Stimulated activated CD4-positive, alpha-beta T cell treated with anti-CD3 and anti-CD28 coated beads, Interleukin-1b, Interleukin-23, amount 100 ng/mL, for 24 hours (primary cell): Measurements from ENCODE around the gene ILK.

Experiments used
- DNase-seq, 4 experiments: peaks; one replicate each; pipeline ENCODE4 v3.0.0-alpha.2; 2020; ENCODE audit warnings: low read depth in 4 of 4, low spot score in 1 of 4

ILK gene

DNA sequence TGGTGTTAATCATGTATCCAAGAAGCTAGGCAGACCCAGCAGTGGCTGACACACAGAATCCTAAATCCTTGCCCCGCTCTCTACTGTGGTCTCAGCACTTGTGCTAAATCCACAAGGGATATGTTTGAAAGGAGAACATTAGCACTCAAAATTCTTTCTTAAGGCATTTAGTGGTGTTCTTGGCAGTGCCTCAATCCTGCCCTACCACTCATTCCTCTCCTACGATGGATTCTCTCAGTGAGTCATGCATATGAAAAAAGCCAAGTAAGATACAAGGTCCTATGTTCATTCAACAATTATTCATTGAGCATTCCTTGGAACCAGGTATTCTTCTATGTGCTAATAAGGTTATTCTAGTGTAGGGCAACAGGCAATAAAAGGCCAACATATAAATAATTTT lies 31.4 kb upstream of the ILK start:
- DNase-seq, result no peak

DNA sequence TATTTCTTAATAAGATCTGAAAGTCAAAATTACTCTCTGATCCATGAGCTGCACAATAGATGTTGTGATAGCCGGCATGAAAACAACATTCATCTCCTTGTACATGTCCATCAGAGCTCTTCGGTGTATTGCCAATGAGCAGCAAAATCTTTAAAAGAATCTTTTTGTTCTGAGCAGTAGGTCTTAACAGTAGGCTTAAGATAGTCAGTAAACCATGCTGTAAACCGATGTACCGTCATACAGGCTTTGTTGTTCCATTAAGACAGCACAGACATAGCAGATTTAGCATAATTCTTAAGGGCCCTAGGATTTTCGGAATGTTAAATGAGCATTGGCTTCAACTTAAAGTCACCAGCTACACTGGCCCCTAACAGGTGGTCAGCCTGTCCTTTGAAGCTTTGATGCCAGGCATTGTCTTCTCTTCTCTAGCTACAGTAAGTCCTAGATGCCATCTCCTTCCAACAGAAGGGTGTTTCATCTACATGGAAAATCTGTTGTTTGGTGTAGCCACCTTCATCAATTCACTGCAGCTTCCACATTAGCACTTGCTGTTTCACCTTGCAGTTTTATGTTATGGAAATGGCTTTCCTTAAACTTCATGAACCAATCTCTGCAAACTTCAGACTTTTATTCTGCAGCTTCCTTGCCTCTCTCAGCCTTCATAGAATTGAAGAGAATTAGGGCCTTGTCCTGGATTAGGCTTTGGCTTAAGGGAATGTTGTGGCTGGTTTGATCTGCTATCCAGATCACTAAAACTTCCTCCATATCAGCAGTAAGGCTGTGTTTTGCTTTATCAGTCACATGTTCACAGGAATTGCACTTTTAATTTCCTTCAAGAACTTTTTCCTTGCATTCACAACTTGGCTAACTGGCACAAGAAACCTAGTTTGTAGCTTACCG lies 28.5 kb upstream of the ILK start:
- no peak for DNase-seq

DNA sequence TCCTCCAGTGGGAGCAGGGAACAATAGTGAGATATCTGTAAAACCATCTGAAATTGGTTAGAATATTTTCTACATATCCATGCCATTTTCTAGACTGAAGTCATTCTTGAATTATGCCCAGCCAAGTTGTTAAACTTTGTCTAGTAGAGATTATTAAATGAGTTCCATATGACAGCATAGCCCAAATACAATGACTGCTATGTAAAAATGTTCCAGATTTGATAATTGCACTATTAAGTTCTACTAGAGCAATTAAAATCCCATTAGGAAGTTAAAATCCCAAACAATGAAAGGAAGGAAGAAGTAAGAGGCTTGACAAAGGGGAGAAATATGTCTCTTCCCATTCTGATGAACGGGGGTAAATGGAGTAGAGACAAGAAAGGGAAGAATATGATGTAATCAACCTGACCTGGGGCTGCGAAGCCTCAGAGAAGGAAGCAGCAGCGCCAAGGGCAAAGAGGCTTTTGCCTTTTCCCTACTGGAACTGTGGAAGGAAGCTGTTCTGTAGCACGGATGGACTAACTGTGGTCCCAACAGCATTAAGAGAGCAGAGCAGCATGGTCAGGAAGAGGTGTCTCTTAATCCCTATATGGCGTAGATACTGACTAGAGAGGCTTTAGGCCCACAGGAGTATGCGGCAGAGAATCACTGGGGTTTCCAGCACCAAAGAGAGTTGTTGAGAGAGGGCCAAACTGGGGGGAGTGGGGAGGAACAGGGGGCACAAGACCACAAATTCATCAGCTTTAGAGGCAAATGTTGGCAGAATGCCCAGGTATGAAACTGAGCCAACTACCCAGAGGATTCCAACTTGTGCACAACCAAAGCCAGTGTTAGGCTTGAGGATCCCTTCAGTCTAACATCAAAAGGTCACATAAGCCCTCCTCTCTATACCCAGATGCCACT lies 26.9 kb upstream of the ILK start:
- no peak for DNase-seq

DNA sequence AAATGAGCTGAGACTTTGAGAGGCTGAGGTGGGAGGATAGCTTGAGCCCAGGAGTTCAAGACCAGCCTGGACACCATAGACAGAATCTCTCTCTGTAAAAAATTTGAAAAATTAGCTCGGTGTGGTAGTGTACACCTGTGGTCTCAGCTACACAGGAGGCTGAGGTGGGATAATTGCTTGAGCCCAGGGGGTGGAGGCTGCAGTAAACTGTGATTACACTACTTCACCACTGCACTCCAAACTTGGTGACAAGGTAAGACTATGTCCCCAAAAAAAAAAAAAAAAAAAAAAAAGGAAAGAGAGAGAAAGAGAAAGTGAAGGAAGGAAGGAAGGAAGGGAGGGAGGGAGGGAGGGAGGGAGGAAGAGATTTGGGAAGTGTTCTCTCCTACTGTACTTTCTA lies 25.4 kb upstream of the ILK start:
- DNase-seq, result no peak

DNA sequence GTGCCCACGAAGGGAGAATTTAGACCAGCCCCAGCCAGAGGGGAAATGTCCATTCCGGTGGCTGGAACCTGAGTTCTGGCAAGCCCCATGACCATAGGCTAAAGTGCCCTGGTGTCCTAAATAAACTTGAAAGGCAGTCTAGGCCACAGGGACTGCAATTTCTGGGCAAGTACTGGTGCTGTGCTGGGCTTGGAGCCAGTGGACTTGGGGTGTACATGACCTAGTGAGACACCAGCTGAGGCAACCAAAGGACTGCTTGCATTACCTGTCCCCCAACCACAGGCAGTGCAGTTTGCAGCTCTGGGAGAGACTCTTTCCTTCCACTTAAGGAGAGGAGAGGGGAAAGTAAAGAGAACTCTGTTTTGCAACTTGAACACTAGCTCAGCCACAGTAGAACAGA lies 23.9 kb upstream of the ILK start:
- DNase-seq, result no peak

DNA sequence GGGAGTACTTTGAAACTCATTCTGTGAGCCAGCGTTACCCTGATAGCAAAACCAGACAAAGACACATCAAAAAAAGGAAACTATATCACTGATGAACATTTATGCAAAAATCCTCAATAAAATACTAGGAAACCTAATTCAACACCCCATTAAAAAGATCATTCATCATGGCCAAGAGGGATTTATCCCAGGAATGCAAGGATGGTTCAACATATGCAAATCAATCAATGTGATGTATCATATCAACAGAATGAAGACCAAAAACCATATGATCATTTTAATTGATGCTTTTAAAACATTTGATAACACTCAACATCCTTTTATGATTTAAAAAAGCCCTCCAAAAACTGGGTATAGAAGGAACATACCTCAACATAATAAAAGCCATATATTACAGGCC lies 20.0 kb upstream of the ILK start:
- no peak for DNase-seq

DNA sequence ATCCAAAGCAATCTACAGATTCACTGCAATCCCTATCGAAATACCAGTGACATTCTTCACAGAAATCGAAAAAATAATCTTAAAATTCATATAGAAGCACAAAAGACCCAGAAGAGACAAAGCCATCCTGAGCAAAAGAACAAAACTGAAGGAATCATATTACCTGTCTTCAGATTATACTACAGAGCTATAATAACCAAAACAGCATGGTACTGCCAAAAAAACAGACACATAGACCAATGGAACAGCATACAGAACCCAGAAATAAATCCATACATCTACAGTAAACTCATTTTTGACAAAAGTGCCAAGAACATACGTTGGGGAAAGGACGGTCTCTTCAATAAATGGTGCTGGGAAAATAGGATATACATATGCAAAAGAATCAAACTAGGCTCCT lies 19.0 kb upstream of the ILK start:
- no peak for DNase-seq

DNA sequence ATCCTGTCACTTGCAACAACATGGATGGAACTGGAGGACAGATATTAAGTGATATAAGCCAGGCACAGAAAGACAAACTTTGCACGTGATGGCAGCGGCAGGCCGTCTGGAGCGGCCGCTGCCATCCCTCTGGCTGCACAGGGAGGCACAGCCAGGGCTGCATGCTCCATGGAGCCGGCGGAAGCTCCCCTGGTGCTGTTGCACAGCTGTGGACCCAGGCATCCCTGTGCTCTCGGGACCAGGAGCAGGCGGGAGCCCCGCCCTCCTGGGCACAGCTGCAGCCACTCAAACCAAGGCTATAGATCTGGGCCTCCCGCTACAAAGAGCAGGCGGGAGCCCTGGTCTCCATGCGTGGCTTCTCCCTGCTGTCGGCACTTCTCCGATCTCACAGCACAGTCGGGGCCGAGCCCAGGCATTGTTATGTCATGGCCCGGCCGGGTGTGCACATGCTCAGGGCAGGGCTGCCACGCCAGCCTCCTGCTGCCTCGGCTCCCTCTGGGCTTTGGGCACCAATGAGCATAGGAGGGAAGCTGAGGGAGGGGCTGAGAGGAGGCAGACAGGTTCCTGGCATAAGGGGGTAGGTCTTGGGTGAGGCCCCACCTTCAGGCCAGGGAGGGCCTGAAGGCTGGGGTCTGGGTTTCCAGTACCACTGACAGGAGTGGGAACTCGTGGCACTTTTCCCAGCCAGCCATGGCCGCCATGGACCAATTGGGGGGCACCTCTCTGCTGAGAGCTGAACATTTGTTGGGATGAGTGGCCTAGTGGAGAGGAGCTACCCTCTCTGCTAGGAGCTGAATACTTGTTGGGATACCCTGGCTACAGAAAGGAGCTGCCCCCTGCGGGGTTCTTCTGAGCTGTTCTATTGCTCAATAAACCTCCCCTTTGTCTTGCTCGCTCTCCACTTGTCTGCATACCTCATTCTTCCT lies 16.9 kb upstream of the ILK start:
- no peak for DNase-seq

DNA sequence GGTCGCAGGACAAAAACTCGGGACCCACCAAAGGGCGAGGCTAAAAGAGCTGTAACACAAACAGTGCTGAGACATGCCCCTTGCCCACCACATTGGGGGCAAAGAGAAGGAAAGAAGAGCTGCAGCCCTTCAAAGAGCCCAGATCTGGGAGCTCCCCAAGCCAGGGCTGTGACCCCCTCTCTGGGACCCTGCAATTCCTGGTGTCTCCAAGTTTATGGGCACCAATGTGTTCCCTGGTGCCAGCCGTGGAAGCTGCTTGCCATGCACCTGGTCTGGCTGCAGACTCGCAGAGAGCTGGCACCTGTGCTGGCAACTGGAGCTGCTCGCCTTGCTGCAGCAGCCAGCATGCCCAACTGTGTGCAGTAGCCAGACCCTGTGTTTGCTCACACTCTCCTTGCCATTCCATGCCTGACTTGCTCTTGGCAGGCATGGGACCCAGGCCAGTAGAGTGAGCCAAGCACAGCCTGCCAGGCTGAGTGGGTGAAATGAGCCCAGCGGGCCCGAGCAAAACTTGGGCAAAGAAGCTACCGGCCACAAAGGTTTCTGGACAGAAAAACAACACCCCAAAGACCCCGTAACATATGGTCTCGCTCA lies 16.1 kb upstream of the ILK start:
- no peak for DNase-seq

DNA sequence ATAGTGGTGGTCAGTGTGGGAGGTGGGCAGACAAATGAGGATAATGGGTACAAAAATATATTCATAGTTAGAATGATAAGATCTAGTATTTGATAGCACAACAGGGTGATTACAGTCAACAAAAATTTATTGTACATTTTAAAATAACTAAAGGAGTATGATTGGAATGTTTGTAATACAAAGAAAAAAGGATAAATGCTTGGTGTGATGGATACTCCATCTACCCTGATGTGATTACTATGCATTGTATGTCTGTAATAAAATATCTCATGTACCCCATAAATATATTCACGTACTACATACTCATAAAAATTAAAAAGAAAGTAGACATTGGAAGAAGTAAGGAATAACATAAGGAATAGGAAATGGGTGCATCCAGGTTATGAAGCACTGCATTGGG lies 15.6 kb upstream of the ILK start:
- no peak for DNase-seq

DNA sequence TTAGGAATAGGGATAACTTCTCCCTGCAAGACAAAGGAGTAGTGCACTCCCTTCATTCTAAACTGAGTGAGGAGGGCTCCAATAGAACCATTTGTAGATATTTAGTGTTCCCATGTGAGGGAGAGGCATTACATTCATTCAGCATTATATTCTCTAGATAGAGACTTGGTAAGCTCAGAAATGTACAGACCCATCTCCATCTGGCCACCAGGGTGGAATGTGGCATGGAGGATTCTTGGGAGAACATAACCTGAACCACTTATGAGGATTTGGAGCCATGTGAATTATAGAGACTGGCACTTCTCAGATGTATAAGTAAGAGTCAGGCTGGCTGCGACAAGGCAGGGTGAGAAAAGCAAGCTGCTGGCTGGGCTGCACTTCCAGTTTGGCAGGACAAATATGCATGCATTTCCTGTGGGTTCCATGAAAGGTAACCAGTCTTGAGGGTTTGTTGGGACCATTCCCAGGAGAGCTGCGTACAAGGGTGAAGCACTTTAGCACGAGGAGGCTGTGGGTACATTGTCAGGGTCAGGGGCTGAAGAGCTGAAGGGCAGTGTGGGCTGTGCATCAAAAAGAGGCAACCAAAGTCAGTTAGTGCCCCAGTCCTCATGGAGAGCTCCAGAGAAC lies 9.3 kb upstream of the ILK start:
- DNase-seq, result no peak

DNA sequence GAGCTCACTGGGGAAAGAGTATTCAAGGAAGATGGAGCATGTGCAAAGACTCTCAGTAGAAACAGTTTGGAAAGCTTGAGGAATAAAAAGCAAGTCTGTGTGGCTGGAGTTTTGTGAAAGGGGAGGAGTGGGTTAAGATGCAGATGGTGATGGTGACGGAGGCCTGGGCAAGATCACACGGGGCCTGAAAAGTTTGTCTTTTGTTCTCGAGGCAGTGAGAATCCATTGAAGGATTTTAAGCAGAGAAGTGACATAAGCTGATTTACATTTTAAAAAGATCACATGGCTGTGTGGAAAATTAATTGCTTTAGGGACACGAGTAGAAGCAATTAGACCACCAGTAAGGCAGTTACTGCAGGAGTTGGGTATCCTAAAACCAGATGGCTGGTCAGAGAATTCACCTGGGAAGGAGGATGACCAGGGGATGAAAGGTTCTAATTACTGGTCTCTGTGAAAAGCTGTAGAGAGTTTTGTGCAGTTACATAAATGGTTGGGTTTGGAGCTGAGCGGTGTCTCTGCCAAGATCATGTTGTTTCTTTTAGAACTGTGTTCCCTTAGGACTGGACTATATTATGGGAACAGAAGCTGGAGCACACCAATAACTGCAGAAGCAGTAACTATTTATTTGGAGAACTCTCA lies 7.2 kb upstream of the ILK start:
- DNase-seq, result no peak

DNA sequence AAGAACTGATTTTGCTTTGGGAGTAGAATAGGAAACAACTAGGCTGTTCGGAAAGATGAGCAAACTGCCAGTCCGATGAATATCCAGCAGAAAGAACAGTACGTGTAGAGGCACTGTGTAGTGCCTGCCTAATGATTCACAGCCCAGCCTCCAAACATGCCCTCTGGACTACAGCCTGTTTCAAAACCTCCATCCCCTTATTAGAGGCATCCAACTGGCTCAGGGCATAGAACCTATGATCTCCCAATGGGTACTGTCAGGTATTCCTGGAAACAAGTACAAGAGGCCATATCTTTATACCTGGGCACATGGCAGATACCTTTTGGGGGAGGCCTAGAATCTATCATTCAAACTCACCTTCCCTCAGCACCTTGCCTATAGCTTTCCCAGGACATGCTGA lies 5.0 kb upstream of the ILK start:
- no peak for DNase-seq

DNA sequence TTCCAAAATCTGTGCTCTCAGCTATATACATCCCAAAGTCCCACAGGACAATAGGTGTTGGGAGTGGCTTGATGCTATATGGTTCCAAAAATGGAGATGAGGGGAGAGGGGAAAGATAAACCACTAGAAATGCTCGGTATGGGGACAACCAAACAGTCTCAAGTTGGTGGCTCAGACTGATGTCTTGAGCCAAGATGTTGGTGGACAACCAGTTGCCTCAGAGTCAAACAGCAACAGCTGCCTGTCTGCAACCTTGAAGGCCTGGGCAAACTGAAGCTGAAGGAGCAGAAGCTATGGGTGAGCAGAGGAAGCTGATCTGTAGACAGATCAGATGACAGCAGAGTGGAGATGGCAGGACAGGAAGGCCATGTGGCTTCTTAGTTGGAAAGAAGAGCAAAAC lies 4.1 kb upstream of the ILK start:
- no peak for DNase-seq

DNA sequence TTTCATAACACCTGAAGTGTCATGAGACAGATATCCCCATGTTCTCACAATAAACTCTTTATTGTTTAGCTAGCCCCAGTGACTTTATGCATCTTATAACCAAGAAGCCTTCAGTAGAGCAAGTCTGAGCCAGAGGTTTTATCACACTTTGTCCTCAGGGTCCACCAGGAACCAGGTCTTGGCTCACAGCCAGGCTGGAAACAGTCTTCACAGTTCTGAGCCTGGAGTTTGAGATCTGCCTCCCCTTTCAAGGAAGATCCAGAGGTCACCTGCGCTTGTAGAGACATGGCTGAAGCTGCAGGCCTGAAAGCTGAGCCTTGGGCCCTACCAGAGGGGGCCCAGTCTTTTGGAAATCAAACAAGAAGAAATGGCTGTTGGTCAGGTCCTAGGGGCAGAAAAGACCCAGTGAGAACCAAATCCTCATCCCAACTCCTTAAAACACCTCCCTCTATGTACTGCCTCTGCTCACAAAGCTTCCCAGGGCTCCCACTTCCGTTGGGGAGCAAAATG lies 3.6 kb upstream of the ILK start:
- no peak for DNase-seq

DNA sequence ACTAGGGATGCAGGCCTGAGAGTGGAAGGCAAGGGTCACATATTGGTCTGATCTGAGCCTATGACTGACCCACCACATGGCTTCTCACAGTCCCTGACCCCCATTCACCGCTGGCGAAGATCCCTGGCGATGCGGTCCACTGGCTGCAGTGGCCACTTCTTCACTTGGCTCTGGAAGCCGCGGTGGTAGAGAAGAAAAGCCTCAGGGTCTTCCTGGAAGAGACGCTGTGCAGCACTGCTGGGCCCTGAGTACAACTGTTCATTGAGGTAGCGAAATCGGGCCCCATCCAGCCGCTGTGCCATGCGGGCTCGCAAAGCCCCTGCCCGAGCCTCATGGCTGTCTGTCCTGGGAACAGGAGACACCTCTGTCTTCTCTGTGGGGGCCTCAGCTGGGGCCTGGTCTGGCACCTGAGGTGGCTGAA lies 2.5 kb upstream of the ILK start:
- no peak for DNase-seq

DNA sequence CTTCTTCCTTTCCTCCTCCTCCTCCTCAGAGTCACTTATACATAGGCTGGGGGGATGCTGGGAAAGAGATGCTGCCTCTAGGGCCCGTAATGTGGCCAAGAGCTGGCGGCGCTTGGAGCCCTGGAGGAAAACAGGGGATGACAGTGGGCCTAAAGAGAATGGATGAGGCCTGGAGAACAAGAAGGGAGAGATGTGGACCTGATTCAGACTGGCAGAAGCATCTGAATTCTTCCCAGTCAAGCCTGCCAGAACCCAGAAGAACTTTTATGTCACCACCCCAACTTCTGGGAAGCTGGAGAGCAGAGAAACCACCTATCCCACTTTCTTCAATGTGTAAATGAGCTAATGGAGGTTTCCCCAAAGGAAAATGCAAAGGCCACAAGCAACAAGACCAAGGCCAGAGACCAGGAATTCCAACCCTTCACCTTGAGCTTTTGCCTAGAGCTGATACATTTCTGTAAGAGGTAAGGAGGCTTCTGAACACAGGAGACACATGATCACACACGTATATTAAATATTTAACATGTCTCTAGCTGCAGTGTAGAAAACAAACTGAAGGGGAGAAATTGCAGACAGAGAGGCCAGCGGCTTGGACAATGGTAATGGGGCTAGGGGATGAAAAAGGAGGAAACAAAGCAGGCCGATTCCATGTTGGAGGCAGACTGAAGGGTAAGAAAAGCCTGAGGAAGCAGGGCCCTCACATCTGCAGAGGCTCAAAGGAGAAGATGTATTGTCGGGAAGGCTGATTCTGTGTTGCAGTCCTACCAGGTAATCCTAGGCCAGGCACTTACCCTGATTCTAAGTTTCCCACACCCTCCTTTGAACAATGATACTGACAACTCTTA lies 1.3 kb upstream of the ILK start:
- no peak for DNase-seq

DNA sequence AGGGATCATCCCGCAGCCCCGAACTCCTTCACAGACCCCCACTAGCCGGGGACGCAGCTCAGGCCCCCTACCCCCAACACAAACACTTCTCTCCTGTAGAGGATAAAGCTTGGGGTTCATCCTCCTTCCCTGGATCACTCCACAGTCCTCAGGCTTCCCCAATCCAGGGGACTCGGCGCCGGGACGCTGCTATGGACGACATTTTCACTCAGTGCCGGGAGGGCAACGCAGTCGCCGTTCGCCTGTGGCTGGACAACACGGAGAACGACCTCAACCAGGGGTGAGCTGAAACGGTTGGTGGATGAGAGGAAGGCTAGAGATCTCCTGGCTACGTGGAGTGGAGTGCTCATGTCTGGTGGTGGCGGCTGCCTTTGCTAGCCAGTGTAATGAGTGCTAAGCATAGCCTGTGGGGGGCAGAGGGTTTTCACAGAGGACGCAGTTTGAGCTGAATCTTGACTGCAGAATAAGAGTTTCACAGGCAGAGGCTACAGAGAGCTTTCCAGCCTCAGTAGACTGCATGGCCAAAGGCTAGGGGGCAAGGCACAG lies 580 bp downstream of the ILK start:
- DNase-seq, result no peak
